HCT116 (cell line): Measurements from ENCODE around the gene GRM4. TPM values are rescaled to one million over a fixed set of nuclear protein-coding genes. Genes with fewer than 3 reads are reported as not detected.

Experiments
- ATAC-seq: fragments of 200-7000 bp; cut with Tn5 transposase; 2 replicates; pipeline ENCODE4 v1.9.1; 2020; ENCODE audit warnings: mild to moderate bottlenecking, moderate library complexity
- BruUV-seq: library from RNA; stranded (reverse); fragments of 400-500 nt; replicated peaks from 2 replicates; lab custom pipeline; 2021; lab: Mats Ljungman, UMichigan
- CTCF ChIA-PET: fragments of 300-600 bp; sonication (Branson Sonifier 250); formaldehyde crosslinking; loops from one replicate; lab custom pipeline; 2021; ENCODE audit warnings: antibody characterized with exemption; lab: Charles Lee
- POLR2A ChIA-PET: fragments of 300-600, 350-600 bp; sonication (Branson Sonifier 250); formaldehyde crosslinking; loops from one replicate; lab custom pipeline; 2021; ENCODE audit warnings: antibody characterized with exemption; lab: Charles Lee
- RAD21 ChIA-PET, 2 experiments: fragments of 300-600 bp; sonication (Branson Sonifier 250); formaldehyde crosslinking; loops; one replicate each; lab custom pipeline; 2023; ENCODE audit warnings: low total read pairs in 2 of 2; ENCODE audit not compliant: uncharacterized antibody in 2 of 2, unreplicated experiment in 2 of 2, low non-redundant PET in 1 of 2; lab: Charles Lee
- DNase-seq: peaks from one replicate; pipeline ENCODE4 v3.0.0-alpha.2; 2010; ENCODE audit warnings: low read depth, low spot score
- H2AFZ ChIP-seq: fragments of 200-600 bp; shearing (Covaris generic), sonication (generic); 2 replicates; pipeline ENCODE4 v1.6.1; 2017; ENCODE audit warnings: low read depth, mixed run types, mixed read lengths, antibody characterized with exemption, low read length; ENCODE audit not compliant: poor library complexity, severe bottlenecking
- H3K27ac ChIP-seq: 2 replicates; pipeline ENCODE4 v1.5.1; 2012; ENCODE audit warnings: low read depth, low read length
- H3K27me3 ChIP-seq: fragments of 200-600 bp; sonication (generic); 2 replicates; pipeline ENCODE4 v1.6.1; 2016; ENCODE audit warnings: mixed run types, low read length, mixed read lengths; ENCODE audit not compliant: insufficient read depth
- H3K36me3 ChIP-seq, 2 experiments: fragments of 200-500 bp in 1 of 2; fragments of 200-600 bp in 1 of 2; sonication (Bioruptor generic) in 1 of 2; sonication (generic) in 1 of 2; 2 replicates each; pipeline versions ENCODE4 v1.5.1 to v1.6.1; 2014 to 2016; ENCODE audit warnings: low read length in 2 of 2, inconsistent platforms in 1 of 2, mixed read lengths in 1 of 2, mixed run types in 1 of 2; ENCODE audit not compliant: insufficient read depth in 2 of 2, control insufficient read depth in 1 of 2
- H3K4me1 ChIP-seq, 2 experiments: fragments of 200-600 bp in 1 of 2; sonication (generic) in 1 of 2; 2 replicates each; pipeline versions ENCODE4 v1.5.1 to v1.6.1; 2012 to 2017; ENCODE audit warnings: low read length in 2 of 2, inconsistent platforms in 1 of 2, mild to moderate bottlenecking in 1 of 2, mixed read lengths in 1 of 2, mixed run types in 1 of 2, moderate library complexity in 1 of 2; ENCODE audit not compliant: insufficient read depth in 2 of 2, control insufficient read depth in 1 of 2
- H3K4me2 ChIP-seq: fragments of 200-600 bp; sonication (generic); 2 replicates; pipeline ENCODE4 v1.6.1; 2017; ENCODE audit warnings: mixed run types, low read length, mixed read lengths
- H3K4me3 ChIP-seq, 2 experiments: fragments of 200-600 bp in 1 of 2; sonication (generic) in 1 of 2; replicated peaks in 1 of 2; 2 replicates each; pipeline ENCODE4 v1.5.1; 2011 to 2016; ENCODE audit warnings: low read length in 2 of 2, control low read depth in 1 of 2, low read depth in 1 of 2, mild to moderate bottlenecking in 1 of 2, mixed read lengths in 1 of 2, mixed run types in 1 of 2
- H3K79me2 ChIP-seq: fragments of 200-600 bp; sonication (generic); 2 replicates; pipeline ENCODE4 v1.6.1; 2017; ENCODE audit warnings: mild to moderate bottlenecking, mixed run types, low read length, moderate library complexity, mixed read lengths; ENCODE audit not compliant: insufficient read depth
- H3K9ac ChIP-seq: fragments of 200-600 bp; sonication (generic); 2 replicates; pipeline ENCODE4 v1.6.1; 2016; ENCODE audit warnings: low read length, mixed read lengths
- H3K9me2 ChIP-seq: fragments of 200-600 bp; sonication (generic), shearing (Covaris generic); 2 replicates; pipeline ENCODE4 v1.6.1; 2017; ENCODE audit warnings: mixed run types, mild to moderate bottlenecking, moderate library complexity; ENCODE audit not compliant: insufficient read depth
- H3K9me3 ChIP-seq, 2 experiments: fragments of 200-500 bp in 1 of 2; fragments of 200-600 bp in 1 of 2; sonication (Bioruptor generic) in 1 of 2; sonication (generic) in 1 of 2; 2 replicates each; pipeline ENCODE4 v1.6.1; 2014 to 2017; ENCODE audit warnings: low read length in 2 of 2, mixed read lengths in 2 of 2, inconsistent platforms in 1 of 2, low read depth in 1 of 2, mild to moderate bottlenecking in 1 of 2, mixed run types in 1 of 2, moderate library complexity in 1 of 2; ENCODE audit not compliant: control insufficient read depth in 1 of 2, insufficient read depth in 1 of 2
- H4K20me1 ChIP-seq: fragments of 200-600 bp; sonication (generic), shearing (Covaris generic); 2 replicates; pipeline ENCODE4 v1.6.1; 2017; ENCODE audit warnings: mixed run types, mild to moderate bottlenecking, moderate library complexity; ENCODE audit not compliant: insufficient read depth
- CBX3 ChIP-seq: IDR thresholded peaks from 2 replicates; pipeline ENCODE4 v1.6.1; 2012; ENCODE audit warnings: low read depth
- EZH2 ChIP-seq: fragments of 200-600 bp; sonication (generic); IDR thresholded peaks from 2 replicates; pipeline ENCODE4 v1.6.1; 2017; ENCODE audit warnings: antibody characterized with exemption, mixed run types
- EZH2phosphoT487 ChIP-seq: fragments of 200-600 bp; IDR thresholded peaks from 2 replicates; pipeline ENCODE4 v1.6.1; 2018; ENCODE audit warnings: antibody characterized with exemption, borderline replicate concordance
- FOSL1 ChIP-seq: IDR thresholded peaks from 2 replicates; pipeline ENCODE4 v1.6.1; 2012; ENCODE audit warnings: low read depth
- JUND ChIP-seq: IDR thresholded peaks from 2 replicates; pipeline ENCODE4 v1.6.1; 2012
- POLR2AphosphoS5 ChIP-seq: IDR thresholded peaks from 2 replicates; pipeline ENCODE4 v1.6.1; 2011; ENCODE audit warnings: mild to moderate bottlenecking, low read depth, low read length, moderate library complexity
- RAD21 ChIP-seq: IDR thresholded peaks from 2 replicates; pipeline ENCODE4 v1.6.1; 2012; ENCODE audit warnings: low read depth, mild to moderate bottlenecking
- SIN3A ChIP-seq: IDR thresholded peaks from 2 replicates; pipeline ENCODE4 v1.6.1; 2012; ENCODE audit warnings: low read depth
- YY1 ChIP-seq: IDR thresholded peaks from 2 replicates; pipeline ENCODE4 v1.6.1; 2011; ENCODE audit warnings: low read length, low read depth, moderate library complexity, mild to moderate bottlenecking; ENCODE audit not compliant: insufficient replicate concordance; ENCODE audit errors: extremely low read depth
- intact Hi-C: fragments of 100-400 bp; cut with micrococcal nuclease; formaldehyde crosslinking; loops from 2 replicates; pipeline ENCODE4 v1.10.0; 2022
- total RNA-seq: library from RNA; stranded (reverse); gene quantifications from one replicate; pipeline ENCODE4 v1.2.1, GENCODE V29; 2021; ENCODE audit not compliant: unreplicated experiment
- TF ChIP-seq, protein P1 (sequence below): IDR thresholded peaks from 2 replicates; pipeline ENCODE4 v1.6.1; 2012
- TF ChIP-seq, protein P2 (sequence below): IDR thresholded peaks from 2 replicates; pipeline ENCODE4 v1.6.1; 2011; ENCODE audit warnings: mild to moderate bottlenecking, low read length, moderate library complexity; ENCODE audit not compliant: insufficient replicate concordance; ENCODE audit errors: extremely low read depth

Gene GRM4
- total RNA-seq, 1 experiment from 2014 or later: 2.6 TPM

DNA sequence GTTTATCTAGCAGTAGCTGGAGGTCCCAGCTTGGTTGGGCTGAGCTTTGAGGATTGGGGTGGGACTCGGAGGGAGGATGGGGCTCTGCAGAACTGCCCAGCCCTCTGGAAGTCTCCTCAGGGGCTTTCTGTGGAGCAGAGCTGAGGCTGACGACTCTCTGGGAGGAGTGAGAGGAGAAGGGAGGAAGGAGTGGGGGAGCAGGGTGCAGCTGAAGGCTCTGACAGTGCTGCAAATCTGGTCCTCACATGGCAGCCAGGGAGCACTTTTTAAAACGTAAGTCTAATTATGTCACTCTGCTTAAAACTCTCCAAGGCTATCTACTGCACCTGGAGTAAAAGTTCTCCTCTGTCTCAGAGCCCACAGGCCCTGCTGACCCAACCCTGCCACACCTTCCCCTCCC is 32.4 kb downstream of the GRM4 start:
- Histone ChIP-seq H3K4me2 (no peak overlapping the region), H3K9me3 (no peaks in the 10 kb centered on the region), H3K9ac (no peak overlapping the region), H3K27me3 (peaks cover 26% of the 10 kb centered on the region), H3K4me1 (no peaks in the 10 kb centered on the region), H2AFZ (no peak overlapping the region), H3K36me3 (no peaks in the 10 kb centered on the region), H3K27ac (no peak overlapping the region), H3K4me3 (no peak overlapping the region), H3K9me2 (no peaks in the 10 kb centered on the region), H3K79me2 (no peaks in the 10 kb centered on the region), H4K20me1 (no peaks in the 10 kb centered on the region)
- ATAC-seq (no peak), DNase-seq (no peak)
- ChIA-PET RAD21 (no interaction called here), POLR2A (no interaction called here), CTCF (no interaction called here)
- no TSS peak for BruUV-seq
- TF ChIP-seq, protein P1, sequence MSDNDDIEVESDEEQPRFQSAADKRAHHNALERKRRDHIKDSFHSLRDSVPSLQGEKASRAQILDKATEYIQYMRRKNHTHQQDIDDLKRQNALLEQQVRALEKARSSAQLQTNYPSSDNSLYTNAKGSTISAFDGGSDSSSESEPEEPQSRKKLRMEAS: no peak
- TF ChIP-seq SIN3A: no peak
- no peak for TF ChIP-seq RAD21
- TF ChIP-seq POLR2AphosphoS5: no peak
- TF ChIP-seq JUND: no peak
- no peak for TF ChIP-seq EZH2
- intact Hi-C loops: no loop called here

DNA sequence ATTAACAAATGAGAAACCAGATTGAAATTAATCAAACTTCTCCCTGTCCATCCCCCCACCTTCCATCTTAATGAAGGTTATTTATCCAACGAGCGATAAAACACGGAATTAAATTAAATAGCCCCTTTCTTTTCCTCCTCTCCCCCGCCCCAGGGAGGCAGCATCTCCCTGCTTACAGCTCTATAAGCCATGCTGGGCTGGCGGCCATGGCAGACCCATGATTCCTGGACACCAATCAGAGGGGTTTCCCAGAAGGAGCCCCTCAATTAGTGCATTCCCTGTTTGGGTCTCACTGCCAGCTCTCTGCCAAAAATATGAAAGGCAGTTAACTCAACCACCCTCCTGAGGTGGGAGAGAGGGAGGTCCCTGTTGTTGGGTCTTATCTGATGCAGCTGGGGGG is 33.8 kb downstream of the GRM4 start:
- no peaks in the 10 kb centered on the region for H3K9me2 ChIP-seq
- no peaks in the 10 kb centered on the region for H3K9me3 ChIP-seq
- H3K79me2 ChIP-seq: no peaks in the 10 kb centered on the region
- no peaks in the 10 kb centered on the region for H3K4me1 ChIP-seq
- TF ChIP-seq, protein P2, sequence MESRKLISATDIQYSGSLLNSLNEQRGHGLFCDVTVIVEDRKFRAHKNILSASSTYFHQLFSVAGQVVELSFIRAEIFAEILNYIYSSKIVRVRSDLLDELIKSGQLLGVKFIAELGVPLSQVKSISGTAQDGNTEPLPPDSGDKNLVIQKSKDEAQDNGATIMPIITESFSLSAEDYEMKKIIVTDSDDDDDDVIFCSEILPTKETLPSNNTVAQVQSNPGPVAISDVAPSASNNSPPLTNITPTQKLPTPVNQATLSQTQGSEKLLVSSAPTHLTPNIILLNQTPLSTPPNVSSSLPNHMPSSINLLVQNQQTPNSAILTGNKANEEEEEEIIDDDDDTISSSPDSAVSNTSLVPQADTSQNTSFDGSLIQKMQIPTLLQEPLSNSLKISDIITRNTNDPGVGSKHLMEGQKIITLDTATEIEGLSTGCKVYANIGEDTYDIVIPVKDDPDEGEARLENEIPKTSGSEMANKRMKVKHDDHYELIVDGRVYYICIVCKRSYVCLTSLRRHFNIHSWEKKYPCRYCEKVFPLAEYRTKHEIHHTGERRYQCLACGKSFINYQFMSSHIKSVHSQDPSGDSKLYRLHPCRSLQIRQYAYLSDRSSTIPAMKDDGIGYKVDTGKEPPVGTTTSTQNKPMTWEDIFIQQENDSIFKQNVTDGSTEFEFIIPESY: no peak
- TF ChIP-seq RAD21 (no peak), JUND (no peak), EZH2phosphoT487 (no peak), CBX3 (no peak), SIN3A (no peak), FOSL1 (no peak), YY1 (no peak)
- intact Hi-C loops: no loop called here
- ChIA-PET POLR2A (no interaction called here), CTCF (no interaction called here), RAD21 (no interaction called here)
- no peak overlapping the region for H3K9ac ChIP-seq
- no peak overlapping the region for H2AFZ ChIP-seq
- H3K36me3 ChIP-seq: no peaks in the 10 kb centered on the region
- ATAC-seq (no peak), DNase-seq (no peak)
- no peak overlapping the region for H3K4me2 ChIP-seq
- H3K4me3 ChIP-seq: no peak overlapping the region
- BruUV-seq: no TSS peak
- no peak overlapping the region for H3K27ac ChIP-seq
- H3K27me3 ChIP-seq: peaks cover 26% of the 10 kb centered on the region
- H4K20me1 ChIP-seq: no peaks in the 10 kb centered on the region
